ENCODE data around the gene PRR13.
"Not testable (repeated sequence)": the region's sequence is repeated elsewhere in the genome, so short reads cannot be mapped to it uniquely, and the experiment has no call there.

The PRR13 gene

DNA sequence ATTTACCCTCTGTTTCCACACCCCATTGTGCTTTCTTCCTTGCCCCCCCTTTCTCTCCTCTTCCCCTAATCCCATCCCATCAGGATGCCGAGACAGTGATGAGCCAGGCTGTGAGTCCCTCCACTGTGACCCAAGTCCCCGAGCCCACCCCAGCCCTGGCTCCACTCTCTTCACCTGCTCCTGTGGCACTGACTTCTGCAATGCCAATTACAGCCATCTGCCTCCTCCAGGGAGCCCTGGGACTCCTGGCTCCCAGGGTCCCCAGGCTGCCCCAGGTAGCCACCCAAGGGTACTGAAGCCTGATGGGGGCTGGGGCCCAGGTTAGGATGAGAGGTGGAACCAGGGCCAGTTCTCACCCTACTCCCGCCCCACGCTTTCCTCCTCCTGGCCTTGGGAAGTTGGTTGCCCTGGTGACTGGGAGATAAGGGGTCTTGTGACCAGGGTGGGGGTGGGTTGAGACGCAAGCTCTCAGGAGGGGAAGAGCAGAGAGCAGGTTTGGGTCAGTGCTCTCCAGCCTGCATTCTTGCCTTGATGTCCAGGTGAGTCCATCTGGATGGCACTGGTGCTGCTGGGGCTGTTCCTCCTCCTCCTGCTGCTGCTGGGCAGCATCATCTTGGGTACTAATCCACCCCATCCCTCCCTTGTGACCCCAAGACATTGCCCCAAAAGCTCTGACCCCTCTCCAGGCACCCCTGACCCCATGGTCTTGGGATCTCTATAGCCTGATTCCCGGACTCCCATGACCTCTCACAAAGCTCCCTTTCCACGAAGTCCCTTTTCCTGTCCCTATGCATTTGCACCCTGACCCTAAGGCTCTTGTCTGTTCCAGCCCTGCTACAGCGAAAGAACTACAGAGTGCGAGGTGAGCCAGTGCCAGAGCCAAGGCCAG is 16.7 kb upstream of the PRR13 start:
- H3K4me1 Mint-ChIP-seq (ENCODE audit: low read depth in 2 of 2) = peaks cover 2 to 6% of the 10 kb centered on the region in 2 donors
- H3K9me3 Mint-ChIP-seq = no peaks in the 10 kb centered on the region
- ATAC-seq (replicated peaks) = no peak
- no peaks in the 10 kb centered on the region for H3K27me3 Mint-ChIP-seq
- no peaks in the 10 kb centered on the region for H3K36me3 Mint-ChIP-seq (ENCODE audit: insufficient read depth)
- H3K4me3 Mint-ChIP-seq = no peak overlapping the region
- H3K27ac Mint-ChIP-seq = no peak overlapping the region
- no peak for DNase-seq

DNA sequence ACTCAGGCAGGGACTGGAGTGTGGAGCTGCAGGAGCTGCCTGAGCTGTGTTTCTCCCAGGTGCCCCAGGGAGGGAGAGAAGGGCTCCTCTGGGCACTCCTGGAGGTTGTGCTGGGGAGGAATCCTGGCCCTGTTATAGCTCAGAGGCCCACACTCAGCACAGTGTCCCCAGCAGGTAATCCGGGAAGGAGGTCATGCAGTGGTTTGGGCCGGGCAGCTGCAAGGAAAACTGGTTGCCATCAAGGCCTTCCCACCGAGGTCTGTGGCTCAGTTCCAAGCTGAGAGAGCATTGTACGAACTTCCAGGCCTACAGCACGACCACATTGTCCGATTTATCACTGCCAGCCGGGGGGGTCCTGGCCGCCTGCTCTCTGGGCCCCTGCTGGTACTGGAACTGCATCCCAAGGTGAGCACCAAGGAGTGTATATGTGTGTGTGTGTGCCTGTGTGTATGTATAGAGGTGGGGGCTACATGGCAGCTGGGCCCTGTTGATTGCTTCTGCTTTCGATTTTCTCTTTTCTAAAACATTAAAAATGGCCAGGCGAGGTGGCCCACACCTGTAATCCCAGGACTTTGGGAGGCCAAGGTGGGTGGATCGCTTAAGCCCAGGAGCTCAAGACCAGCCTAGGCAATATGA is 15.9 kb upstream of the PRR13 start:
- H3K27ac Mint-ChIP-seq = no peak overlapping the region
- H3K9me3 Mint-ChIP-seq = no peaks in the 10 kb centered on the region
- no peaks in the 10 kb centered on the region for H3K36me3 Mint-ChIP-seq (ENCODE audit: insufficient read depth)
- peaks cover 2 to 6% of the 10 kb centered on the region in 2 donors for H3K4me1 Mint-ChIP-seq (ENCODE audit: low read depth in 2 of 2)
- no peak overlapping the region for H3K4me3 Mint-ChIP-seq
- H3K27me3 Mint-ChIP-seq = no peaks in the 10 kb centered on the region
- no peak for DNase-seq
- ATAC-seq (replicated peaks) = no peak

DNA sequence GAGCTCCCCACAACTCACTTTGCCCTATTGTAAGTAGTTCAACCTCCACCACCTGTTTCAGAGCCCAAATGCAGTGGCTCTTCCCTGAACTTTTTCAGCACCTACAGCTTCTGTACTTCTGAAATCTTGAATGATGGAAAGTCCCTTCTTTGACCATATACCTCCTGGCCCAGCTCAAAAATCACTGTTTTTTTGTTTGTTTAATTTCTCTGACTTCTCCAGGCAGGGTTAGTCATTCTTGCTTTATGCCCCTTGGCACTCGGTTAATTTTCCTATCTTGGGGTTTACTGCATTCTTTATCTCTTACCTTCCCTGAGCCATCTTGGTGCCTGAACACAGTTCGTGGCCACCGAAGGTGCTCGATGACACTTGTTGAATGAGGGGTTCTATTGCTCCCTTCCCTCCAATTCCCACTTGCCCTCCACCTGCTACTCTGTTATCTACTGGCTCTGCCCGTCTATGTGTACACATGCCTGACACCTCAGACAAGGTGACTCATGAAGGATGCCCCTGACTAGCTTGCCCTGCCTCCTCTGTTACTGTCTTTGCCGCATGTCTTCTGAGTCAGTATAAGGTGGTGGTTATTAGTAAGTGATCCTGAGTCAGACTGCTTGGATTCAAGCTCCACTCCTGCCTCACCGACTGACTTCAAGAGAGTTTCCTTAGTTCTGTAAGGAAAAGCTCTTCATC is 13.5 kb upstream of the PRR13 start:
- ATAC-seq (replicated peaks) = no peak
- no peak overlapping the region for H3K27ac Mint-ChIP-seq
- peaks cover 3% of the 10 kb centered on the region for H3K36me3 Mint-ChIP-seq (ENCODE audit: insufficient read depth)

DNA sequence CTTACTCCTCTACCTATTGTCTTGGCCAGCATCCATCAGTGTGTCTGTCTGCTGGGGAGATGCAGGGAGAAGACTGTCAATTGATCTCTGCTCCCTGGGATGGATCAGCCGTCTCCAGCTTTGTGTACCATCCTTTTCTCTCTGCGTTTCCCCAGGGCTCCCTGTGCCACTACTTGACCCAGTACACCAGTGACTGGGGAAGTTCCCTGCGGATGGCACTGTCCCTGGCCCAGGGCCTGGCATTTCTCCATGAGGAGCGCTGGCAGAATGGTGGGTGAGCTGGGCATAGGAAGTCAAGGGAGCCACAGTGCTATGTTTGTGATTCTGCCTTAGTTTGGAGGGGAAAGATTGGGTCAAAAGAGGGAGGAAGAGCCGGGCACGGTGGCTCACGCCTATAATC is 12.8 kb upstream of the PRR13 start:
- H3K27me3 Mint-ChIP-seq = no peaks in the 10 kb centered on the region
- H3K4me1 Mint-ChIP-seq (ENCODE audit: low read depth in 2 of 2) = no peaks in the 10 kb centered on the region
- no peak for DNase-seq
- no peak overlapping the region for H3K27ac Mint-ChIP-seq
- no peak for ATAC-seq (replicated peaks)
- no peaks in the 10 kb centered on the region for H3K9me3 Mint-ChIP-seq
- no peak overlapping the region for H3K4me3 Mint-ChIP-seq
- peaks cover 3% of the 10 kb centered on the region for H3K36me3 Mint-ChIP-seq (ENCODE audit: insufficient read depth)

More for the DNA sequence above, 13.5 kb upstream of the PRR13 start:
- no peaks in the 10 kb centered on the region for H3K4me1 Mint-ChIP-seq (ENCODE audit: low read depth in 2 of 2)
- no peaks in the 10 kb centered on the region for H3K27me3 Mint-ChIP-seq
- H3K4me3 Mint-ChIP-seq = no peak overlapping the region
- H3K9me3 Mint-ChIP-seq = no peaks in the 10 kb centered on the region
- DNase-seq = no peak

DNA sequence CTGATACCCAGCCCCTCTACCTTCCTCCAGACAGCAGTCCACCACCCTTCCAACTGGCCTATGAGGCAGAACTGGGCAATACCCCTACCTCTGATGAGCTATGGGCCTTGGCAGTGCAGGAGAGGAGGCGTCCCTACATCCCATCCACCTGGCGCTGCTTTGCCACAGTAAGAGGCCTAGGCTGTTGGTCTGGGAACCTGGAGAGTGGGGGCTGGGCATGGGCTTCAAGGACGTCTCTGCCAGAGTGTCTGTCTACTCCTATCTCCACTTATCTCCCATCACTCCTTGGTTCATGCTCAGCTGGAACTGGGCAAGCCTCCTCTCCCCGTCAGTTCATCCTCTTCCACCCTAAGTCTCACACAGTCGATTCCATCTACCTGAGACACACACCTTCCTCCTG is 11.4 kb upstream of the PRR13 start:
- no peaks in the 10 kb centered on the region for H3K4me1 Mint-ChIP-seq (ENCODE audit: low read depth in 2 of 2)
- no peak overlapping the region for H3K27ac Mint-ChIP-seq
- DNase-seq (no peak), ATAC-seq (replicated peaks) (no peak)
- peaks cover 3% of the 10 kb centered on the region for H3K36me3 Mint-ChIP-seq (ENCODE audit: insufficient read depth)
- no peak overlapping the region for H3K4me3 Mint-ChIP-seq
- H3K27me3 Mint-ChIP-seq = no peaks in the 10 kb centered on the region
- no peaks in the 10 kb centered on the region for H3K9me3 Mint-ChIP-seq

DNA sequence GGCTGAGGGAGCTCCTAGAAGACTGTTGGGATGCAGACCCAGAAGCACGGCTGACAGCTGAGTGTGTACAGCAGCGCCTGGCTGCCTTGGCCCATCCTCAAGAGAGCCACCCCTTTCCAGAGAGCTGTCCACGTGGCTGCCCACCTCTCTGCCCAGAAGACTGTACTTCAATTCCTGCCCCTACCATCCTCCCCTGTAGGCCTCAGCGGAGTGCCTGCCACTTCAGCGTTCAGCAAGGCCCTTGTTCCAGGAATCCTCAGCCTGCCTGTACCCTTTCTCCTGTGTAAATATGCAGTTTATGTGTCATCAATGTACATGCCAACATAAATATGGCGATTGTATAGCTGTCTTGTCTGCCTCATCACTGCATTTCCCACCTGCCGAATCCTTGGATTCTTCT is 10.3 kb upstream of the PRR13 start:
- Mint-ChIP-seq H3K27me3 (no peaks in the 10 kb centered on the region), H3K4me3 (no peak overlapping the region), H3K27ac (no peak overlapping the region), H3K36me3 (ENCODE audit: insufficient read depth) (peaks cover 3% of the 10 kb centered on the region), H3K4me1 (ENCODE audit: low read depth in 2 of 2) (no peaks in the 10 kb centered on the region), H3K9me3 (no peaks in the 10 kb centered on the region)
- no peak for DNase-seq
- no peak for ATAC-seq (replicated peaks)

DNA sequence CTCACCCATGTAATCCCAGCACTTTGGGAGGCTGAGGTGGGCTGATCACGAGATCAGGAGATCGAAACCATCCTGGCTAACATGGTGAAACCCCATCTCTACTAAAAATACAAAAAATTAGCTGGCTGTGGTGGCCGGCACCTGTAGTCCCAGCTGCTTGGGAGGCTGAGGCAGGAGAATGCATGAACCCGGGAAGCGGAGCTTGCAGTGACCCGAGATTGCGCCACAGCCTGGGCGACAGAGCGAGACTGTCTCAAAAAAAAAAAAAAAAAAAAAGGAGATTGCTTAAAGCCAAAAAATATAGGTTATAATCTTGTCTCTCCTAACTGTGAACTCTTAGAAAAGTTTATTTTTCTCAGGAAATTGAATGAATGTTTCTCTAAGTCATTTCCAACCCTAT is 6.2 kb upstream of the PRR13 start:
- ATAC-seq (replicated peaks); H3K4me1 Mint-ChIP-seq (ENCODE audit: low read depth in 2 of 2); H3K36me3 Mint-ChIP-seq (ENCODE audit: insufficient read depth); H3K9me3 Mint-ChIP-seq; DNase-seq; H3K27me3 Mint-ChIP-seq; H3K4me3 Mint-ChIP-seq; H3K27ac Mint-ChIP-seq: not testable (repeated sequence)

DNA sequence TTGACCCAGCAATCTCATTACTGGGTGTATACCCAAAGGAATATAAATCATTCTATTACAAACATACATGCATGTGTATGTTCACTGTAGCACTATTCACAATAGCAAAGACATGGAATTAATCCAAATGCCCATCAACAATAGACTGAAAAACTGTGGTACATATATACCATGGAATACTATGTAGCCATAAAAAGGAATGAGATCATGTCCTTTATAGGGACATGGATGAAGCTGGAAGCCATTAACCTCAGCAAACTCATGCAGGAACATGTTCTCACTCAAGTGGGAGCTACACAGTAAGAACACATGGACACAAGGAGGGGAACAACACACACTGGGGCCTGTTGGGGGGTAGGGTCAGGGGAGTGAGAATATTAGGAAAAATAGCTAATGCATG is 2.0 kb upstream of the PRR13 start:
- H3K4me3 Mint-ChIP-seq; DNase-seq; H3K27ac Mint-ChIP-seq; ATAC-seq (replicated peaks); H3K9me3 Mint-ChIP-seq; H3K27me3 Mint-ChIP-seq: not testable (repeated sequence)
- H3K36me3 Mint-ChIP-seq (ENCODE audit: insufficient read depth) = peaks cover 33% of the 10 kb centered on the region
- peaks cover 23 to 26% of the 10 kb centered on the region in 2 donors for H3K4me1 Mint-ChIP-seq (ENCODE audit: low read depth in 2 of 2)

DNA sequence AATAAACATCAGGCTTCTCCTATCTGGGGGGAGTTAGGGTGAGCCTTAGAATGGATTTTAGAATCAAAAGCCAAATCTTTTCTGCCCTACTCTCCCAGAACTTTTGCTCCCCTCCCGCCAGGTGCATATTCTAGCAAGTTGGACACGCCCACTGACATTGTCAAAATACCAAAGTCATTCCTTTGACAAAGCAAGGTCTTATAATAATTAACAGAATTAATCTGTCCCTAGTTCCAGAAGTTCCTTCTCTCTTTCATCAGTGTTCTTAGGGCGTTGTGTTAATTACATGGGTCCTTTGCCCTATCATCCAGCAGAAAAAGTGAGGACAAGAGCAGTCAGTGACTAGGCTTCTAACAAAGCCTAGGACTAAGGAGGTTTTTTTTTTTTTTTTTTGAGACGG is 2.4 kb downstream of the PRR13 start:
- Mint-ChIP-seq H3K36me3 (ENCODE audit: insufficient read depth) (peaks cover 63% of the 10 kb centered on the region), H3K4me1 (ENCODE audit: low read depth in 2 of 2) (peaks cover 34 to 41% of the 10 kb centered on the region in 2 donors), H3K9me3 (no peaks in the 10 kb centered on the region), H3K27ac (peak overlapping the region; percentile 92 to 96), H3K4me3 (peak overlapping the region; percentile 91 to 94), H3K27me3 (no peaks in the 10 kb centered on the region)
- ATAC-seq (replicated peaks) (no peak), DNase-seq (no peak)

DNA sequence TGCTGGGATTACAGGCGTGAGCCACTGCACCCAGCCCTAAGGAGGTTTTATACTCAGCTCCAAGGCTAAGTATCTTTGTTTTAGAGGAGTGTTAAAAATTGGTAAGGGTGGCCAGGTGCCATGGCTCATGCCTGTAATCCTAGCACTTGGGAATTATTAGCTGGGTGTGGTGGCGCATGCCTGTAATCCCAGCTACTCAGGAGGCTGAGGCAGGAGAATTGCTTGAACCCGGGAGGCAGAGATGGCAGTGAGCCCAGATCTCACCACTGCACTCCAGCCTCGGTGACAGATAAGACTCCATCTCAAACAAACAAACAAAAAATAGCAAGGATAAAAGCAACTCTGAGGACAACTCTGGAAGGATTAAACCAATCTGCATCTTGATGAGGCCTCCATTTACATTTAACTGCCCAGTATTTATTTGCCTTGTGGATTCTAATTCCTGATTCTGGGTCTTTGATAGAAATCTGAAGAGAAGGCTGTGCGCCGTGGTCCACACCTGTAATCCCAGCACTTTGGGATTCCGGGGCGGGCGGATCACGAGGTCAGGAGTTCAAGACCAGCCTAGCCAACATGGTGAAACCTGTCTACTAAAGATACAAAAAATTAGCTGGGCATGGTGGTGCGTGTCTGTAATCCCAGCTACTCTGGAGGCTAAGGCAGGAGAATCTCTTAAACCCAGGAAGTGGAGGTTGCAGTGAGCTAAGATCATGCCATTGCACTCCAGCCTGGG is 3.2 kb downstream of the PRR13 start:
- H3K27me3 Mint-ChIP-seq; ATAC-seq (replicated peaks); H3K9me3 Mint-ChIP-seq; DNase-seq: not testable (repeated sequence)
- Mint-ChIP-seq H3K4me1 (ENCODE audit: low read depth in 2 of 2) (peaks cover 34 to 41% of the 10 kb centered on the region in 2 donors), H3K27ac (peak overlapping the region; percentile 64 to 72), H3K36me3 (ENCODE audit: insufficient read depth) (peaks cover 64% of the 10 kb centered on the region), H3K4me3 (peak overlapping the region; percentile 91 to 94)

DNA sequence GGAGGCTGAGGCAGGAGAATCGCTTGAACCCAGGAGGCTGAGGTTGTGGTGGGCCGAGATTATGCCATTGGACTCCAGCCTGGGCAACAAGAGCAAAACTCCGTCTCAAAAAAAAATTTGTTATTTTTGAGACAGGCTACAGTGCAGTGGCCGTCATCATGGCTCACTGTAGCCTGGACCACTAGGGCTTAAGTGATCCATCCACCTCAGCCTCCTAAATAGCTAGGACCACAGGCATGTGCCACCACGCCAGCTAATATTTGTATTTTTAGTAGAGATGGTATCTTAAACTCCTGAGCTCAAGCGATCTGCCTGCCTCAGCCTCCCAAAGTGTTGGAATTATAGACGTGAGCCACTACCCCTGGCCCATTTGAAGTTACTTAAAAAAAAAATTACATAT is 9.4 kb downstream of the PRR13 start:
- Mint-ChIP-seq H3K27ac (no peak overlapping the region), H3K36me3 (ENCODE audit: insufficient read depth) (peaks cover 61% of the 10 kb centered on the region), H3K4me1 (ENCODE audit: low read depth in 2 of 2) (peaks cover 30 to 32% of the 10 kb centered on the region in 2 donors), H3K4me3 (no peak overlapping the region), H3K9me3 (no peaks in the 10 kb centered on the region), H3K27me3 (no peaks in the 10 kb centered on the region)
- ATAC-seq (replicated peaks) (no peak), DNase-seq (no peak)

DNA sequence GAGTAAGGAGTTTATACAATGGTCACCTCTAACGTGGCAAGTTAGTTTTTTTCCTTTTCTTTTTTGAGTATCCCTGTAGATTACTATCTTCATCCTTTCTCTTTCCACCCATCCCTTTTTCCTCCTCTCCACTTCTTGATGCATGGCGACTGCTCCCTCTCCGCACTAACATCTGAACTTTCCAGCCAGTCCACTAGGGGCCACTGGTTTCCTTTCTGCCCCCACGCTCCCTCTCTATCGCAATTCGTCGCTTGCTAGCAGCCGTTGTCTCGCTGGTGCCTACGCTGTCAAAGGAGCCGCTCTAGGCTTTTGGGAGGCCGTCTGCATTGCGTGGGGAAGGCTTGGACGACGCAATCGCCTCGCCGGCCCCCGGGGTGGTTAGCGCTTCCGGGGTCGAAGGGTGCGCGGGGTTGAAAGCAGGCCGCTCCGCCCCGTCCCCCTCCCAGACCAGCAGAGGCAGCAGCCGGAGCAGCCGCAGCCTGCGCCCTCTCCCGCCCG is 10.2 kb downstream of the PRR13 start, which contains the start of gene PCBP2:
Gene PCBP2, plus strand, starts transcription at position 442 of the 498 bp plus-strand sequence. CDS start 2,699 bp downstream, outside the sequence.
- H3K27me3 Mint-ChIP-seq = no peaks in the 10 kb centered on the region
- H3K4me1 Mint-ChIP-seq (ENCODE audit: low read depth in 2 of 2) = peaks cover 28 to 30% of the 10 kb centered on the region in 2 donors
- peak within 1 kb of the TSS; percentile 90 to 98 for H3K4me3 Mint-ChIP-seq
- H3K36me3 Mint-ChIP-seq (ENCODE audit: insufficient read depth) = peaks cover 61% of the 10 kb centered on the region
- H3K27ac Mint-ChIP-seq = peak within 1 kb of the TSS; percentile 97 to 98
- H3K9me3 Mint-ChIP-seq = no peaks in the 10 kb centered on the region
- ATAC-seq (replicated peaks) (peak; percentile 93), DNase-seq (peak; percentile 93 to 96 (median 95))

Data from effector memory CD8-positive, alpha-beta T cell (primary cell).